Measurements from ENCODE around the gene ATP4A.
"Not testable (repeated sequence)": the region's sequence is repeated elsewhere in the genome, so short reads cannot be mapped to it uniquely, and the experiment has no call there.

Gene ATP4A

DNA sequence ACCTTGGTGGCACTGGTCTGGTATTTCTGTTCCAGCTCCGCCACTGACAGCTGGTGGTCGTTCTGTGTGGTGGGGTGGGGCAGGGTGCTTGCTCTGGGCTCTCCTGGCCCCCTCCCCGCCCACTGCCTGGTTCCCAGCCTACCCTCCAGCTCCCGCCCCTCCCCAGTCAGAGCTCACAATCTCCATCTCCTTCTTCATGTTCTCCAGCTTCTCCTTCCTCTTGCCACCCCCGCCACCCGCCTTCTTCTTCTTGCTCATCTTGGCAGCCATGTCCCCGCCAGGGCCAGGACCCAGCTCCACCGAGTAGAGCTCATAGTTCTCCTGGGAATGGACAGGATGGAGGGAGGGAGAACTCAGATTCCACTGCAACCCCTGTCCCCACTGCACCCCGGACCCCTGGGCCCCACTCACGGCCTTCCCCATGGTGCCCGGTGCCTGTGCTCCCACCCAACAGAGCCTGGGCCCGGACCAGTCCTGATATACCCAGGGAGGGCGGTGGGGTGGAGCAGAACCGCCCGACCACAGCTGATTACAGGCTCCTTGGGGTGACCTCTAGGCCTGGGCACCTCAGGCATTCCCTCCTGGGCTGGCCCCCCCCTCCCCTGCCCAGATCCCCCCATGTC, at the start of gene ATP4A:
ATP4A (minus strand) TSS at position 452 of the 623 bp plus-strand sequence; CDS start at position 423, 29 bp downstream.
- no peak for DNase-seq (ENCODE audit: low read depth)
- H3K4me3 ChIP-seq (ENCODE audit: control insufficient read depth, low read depth, low read length), result no peak within 1 kb of the TSS
- TF ChIP-seq, protein P1, sequence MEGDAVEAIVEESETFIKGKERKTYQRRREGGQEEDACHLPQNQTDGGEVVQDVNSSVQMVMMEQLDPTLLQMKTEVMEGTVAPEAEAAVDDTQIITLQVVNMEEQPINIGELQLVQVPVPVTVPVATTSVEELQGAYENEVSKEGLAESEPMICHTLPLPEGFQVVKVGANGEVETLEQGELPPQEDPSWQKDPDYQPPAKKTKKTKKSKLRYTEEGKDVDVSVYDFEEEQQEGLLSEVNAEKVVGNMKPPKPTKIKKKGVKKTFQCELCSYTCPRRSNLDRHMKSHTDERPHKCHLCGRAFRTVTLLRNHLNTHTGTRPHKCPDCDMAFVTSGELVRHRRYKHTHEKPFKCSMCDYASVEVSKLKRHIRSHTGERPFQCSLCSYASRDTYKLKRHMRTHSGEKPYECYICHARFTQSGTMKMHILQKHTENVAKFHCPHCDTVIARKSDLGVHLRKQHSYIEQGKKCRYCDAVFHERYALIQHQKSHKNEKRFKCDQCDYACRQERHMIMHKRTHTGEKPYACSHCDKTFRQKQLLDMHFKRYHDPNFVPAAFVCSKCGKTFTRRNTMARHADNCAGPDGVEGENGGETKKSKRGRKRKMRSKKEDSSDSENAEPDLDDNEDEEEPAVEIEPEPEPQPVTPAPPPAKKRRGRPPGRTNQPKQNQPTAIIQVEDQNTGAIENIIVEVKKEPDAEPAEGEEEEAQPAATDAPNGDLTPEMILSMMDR (IDR thresholded peaks at IDR 0.05; ENCODE audit: control insufficient read depth, insufficient read depth, low read depth, low read length, missing control alignments), result no peak

DNA sequence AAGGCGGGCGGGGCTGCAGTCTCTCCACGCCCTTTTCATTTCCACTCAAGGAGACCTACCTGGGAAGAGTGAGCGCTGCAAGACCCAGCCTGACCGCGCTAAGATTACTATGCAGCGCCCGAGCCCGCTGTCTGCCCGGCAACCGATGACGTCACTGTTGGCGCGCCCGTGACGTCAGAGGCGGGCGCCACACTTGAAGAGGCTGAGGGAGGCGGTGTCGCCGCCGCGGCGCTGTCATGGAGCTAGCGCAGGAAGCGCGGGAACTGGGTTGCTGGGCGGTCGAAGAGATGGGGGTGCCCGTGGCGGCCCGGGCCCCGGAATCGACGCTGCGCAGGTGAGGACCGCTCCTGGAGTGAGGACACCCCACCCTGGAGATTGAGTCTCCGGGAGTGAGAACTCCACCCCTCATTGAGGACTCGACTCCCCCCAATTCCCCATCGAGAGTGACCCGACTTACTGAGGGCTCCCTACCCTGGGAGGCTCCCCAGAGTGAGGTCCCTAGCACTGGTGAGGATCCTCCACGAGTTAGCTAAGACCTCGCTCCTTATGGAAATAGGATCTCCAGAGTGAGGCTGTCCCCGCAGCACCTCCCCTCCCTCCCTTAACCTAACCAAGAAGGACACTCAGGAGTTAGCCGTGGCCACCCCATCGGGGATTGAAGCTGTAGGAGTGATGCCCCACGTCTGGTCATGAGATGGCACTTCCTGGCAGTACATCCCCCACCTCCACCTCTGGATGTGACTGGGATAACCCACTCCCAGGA, 49.3 kb upstream of the ATP4A start, which contains the start of gene HAUS5:
HAUS5 (plus strand) TSS at position 177 of the 763 bp plus-strand sequence; CDS start at position 237, 60 bp downstream.
- peak within 1 kb of the TSS; percentile 98 for H3K4me3 ChIP-seq (ENCODE audit: control insufficient read depth, low read depth, low read length)
- peak; percentile 34 for DNase-seq (ENCODE audit: low read depth)
- TF ChIP-seq, protein P1 (IDR thresholded peaks at IDR 0.05; ENCODE audit: control insufficient read depth, insufficient read depth, low read depth, low read length, missing control alignments), result no peak

DNA sequence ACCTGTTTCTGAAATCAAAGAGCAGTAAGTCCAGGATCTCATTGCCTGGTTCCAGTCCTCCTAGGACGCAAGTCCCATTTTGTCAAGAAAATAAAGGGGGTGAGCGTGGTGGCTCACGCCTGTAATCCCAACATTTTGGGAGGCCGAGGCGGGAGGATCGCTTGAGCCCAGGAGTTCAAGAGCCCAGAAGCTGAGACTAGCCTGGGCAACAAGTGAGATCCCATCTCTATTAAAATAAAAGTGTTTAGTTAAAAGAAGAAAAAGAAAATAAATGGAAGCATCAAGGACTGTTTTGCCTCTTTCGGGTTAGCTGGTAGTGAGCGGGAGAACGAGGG, 48.7 kb upstream of the ATP4A start:
- no peak for DNase-seq (ENCODE audit: low read depth)
- TF ChIP-seq, protein P1 (IDR thresholded peaks at IDR 0.05; ENCODE audit: control insufficient read depth, insufficient read depth, low read depth, low read length, missing control alignments), result no peak
- peak overlapping the region; percentile 98 for H3K4me3 ChIP-seq (ENCODE audit: control insufficient read depth, low read depth, low read length)

GRCh38 chr19:35609851-35610353, 46.4 kb upstream of the ATP4A start:
- H3K4me3 ChIP-seq (ENCODE audit: control insufficient read depth, low read depth, low read length), result no peak overlapping the region
- DNase-seq (ENCODE audit: low read depth), result no peak
- TF ChIP-seq, protein P1 (IDR thresholded peaks at IDR 0.05; ENCODE audit: control insufficient read depth, insufficient read depth, low read depth, low read length, missing control alignments), result no peak

DNA sequence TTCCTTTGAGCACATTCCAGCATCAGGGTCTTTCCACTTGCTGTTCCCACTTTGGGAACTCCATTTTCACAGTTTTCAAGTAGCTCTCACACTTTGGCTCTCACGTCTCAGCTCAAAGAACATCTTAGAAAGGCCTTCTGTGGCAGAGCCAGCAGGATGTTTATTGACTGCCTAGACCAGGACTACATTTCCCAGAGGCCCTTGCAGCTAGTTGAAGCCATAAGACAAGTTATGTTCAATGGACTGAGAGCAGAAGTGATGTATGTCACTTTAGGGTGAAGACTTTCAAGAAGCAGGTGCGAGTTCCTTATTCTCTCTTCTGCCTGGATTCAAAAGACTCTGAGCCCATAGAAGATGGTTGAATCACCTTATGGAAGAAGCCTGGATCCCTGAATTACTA, 44.8 kb upstream of the ATP4A start:
- H3K4me3 ChIP-seq (ENCODE audit: control insufficient read depth, low read depth, low read length), result no peak overlapping the region
- DNase-seq (ENCODE audit: low read depth), result no peak
- TF ChIP-seq, protein P1 (IDR thresholded peaks at IDR 0.05; ENCODE audit: control insufficient read depth, insufficient read depth, low read depth, low read length, missing control alignments), result no peak

DNA sequence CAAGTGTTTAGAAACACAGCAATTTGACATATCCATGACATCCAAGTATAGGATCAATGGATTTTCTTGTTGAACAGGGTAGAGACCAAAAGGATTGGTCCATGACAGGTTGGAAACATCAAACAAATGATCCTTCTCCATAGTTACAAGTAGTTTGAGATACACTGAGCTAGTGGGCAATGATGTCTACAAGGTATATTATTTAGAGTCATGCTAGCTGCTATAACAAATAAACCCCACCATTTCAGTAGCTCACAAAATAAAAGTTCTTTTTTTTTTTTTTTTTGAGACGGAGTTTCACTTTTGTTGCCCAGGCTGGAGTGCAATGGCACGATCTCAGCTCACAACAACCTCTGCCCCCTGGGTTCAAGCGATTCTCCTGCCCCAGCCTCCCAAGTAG, 44.2 kb upstream of the ATP4A start:
- TF ChIP-seq, protein P1 (IDR thresholded peaks at IDR 0.05; ENCODE audit: control insufficient read depth, insufficient read depth, low read depth, low read length, missing control alignments), result no peak
- no peak overlapping the region for H3K4me3 ChIP-seq (ENCODE audit: control insufficient read depth, low read depth, low read length)
- no peak for DNase-seq (ENCODE audit: low read depth)

- not testable (repeated sequence) for DNase-seq (ENCODE audit: low read depth); H3K4me3 ChIP-seq (ENCODE audit: control insufficient read depth, low read depth, low read length)
Measured at GRCh38 chr19:35607170-35607569, 43.7 kb upstream of the ATP4A start.

DNA sequence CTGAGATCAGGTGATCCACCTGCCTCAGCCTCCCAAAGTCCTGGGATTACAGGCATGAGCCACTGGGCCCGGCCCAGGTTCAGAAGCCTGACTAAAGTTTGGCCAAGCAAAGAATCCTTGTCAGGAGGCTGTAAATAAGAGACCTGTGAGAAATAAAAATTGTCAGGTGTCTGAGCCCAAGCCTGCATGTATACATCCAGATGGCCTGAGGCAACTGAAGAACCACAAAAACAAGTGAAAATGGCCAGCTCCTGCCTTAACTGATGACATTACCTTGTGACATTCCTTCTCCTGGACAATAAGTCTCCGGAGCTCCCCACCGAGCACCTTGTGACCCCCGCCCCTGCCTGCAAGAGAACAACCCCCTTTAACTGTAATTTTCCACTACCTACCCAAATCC, 41.0 kb upstream of the ATP4A start:
- not testable (repeated sequence) for DNase-seq (ENCODE audit: low read depth); H3K4me3 ChIP-seq (ENCODE audit: control insufficient read depth, low read depth, low read length)
